ENCODE results near the gene ANKRD27. TPM values are rescaled to one million over a fixed set of nuclear protein-coding genes. Genes with fewer than 3 reads are reported as not detected.
"Not testable (repeated sequence)": the region's sequence is repeated elsewhere in the genome, so short reads cannot be mapped to it uniquely, and the experiment has no call there.

Gene ANKRD27
- total RNA-seq, 6 experiments from 2014 or later = 26.7 to 31.3 (median 28.5) TPM

DNA sequence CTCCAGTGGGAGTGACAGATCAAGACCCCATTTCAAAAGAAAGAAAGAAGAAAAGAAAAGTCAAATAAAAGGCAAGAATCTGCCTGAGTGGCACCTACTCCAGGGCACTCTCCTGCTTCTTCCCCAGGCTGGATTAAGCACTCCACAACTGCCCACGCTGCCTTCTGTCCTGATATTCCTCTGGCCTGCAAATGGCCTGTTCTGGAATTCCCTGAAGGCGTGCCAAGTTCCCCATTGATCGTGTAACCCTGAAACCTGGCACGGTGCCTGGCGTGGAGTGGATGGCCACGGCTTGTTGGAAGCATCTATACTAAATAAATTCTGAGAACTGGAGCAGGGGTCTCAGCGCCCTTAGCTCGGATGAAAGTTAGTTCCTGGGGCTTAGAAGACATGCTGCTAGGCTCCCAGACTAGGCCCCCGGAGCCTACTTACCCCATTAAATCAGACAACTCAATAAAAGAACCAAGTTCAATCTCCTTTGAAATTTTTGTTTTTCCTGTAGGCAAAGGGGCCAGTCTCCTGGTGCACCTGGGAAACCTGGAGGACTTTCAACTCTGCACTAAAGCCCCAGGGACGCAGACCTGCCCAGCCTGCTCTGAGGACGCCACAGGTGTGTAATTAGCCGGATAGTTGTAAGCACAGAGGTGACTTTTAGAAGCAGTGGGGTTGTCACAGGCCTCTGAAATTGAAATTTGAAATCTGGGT is 21.9 kb downstream of the ANKRD27 start:
- H3K27me3 Mint-ChIP-seq (ENCODE audit: insufficient read depth) = no peaks in the 10 kb centered on the region; the same call in 1 of the 2 replicates
- no peak overlapping the region for H3K27ac Mint-ChIP-seq
- no peak for DNase-seq
- H3K4me1 Mint-ChIP-seq (ENCODE audit: low read depth) = peaks cover 5% of the 10 kb centered on the region; the same call in 1 of the 2 replicates
- no peaks in the 10 kb centered on the region for H3K9me3 Mint-ChIP-seq
- TF ChIP-seq, protein P1, sequence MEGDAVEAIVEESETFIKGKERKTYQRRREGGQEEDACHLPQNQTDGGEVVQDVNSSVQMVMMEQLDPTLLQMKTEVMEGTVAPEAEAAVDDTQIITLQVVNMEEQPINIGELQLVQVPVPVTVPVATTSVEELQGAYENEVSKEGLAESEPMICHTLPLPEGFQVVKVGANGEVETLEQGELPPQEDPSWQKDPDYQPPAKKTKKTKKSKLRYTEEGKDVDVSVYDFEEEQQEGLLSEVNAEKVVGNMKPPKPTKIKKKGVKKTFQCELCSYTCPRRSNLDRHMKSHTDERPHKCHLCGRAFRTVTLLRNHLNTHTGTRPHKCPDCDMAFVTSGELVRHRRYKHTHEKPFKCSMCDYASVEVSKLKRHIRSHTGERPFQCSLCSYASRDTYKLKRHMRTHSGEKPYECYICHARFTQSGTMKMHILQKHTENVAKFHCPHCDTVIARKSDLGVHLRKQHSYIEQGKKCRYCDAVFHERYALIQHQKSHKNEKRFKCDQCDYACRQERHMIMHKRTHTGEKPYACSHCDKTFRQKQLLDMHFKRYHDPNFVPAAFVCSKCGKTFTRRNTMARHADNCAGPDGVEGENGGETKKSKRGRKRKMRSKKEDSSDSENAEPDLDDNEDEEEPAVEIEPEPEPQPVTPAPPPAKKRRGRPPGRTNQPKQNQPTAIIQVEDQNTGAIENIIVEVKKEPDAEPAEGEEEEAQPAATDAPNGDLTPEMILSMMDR (IDR thresholded peaks at IDR 0.05) = no peak
- no peak overlapping the region for H3K4me3 Mint-ChIP-seq
- peaks cover 5% of the 10 kb centered on the region; the same call in 1 of the 2 replicates for H3K36me3 Mint-ChIP-seq (ENCODE audit: low read depth)

DNA sequence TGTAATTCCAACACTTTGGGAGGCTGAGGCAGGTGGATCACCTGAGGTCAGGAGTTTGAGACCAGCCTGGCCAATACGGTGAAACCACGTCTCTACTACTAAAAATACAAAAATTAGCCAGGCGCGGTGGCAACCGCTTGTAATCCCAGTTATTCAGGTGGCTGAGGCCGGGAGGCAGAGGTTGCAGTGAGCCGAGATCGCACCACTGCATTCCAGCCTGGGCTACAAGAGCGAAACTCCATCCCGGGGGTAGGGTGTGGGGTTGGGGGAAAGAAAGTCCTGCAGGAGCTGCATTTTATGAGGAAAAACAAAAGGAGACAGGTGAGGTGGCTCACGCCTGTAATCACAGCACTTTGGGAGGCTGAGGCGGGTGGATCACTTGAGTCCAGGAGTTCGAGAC is 22.6 kb downstream of the ANKRD27 start:
- not testable (repeated sequence) for H3K4me3 Mint-ChIP-seq; H3K9me3 Mint-ChIP-seq; H3K4me1 Mint-ChIP-seq (ENCODE audit: low read depth); H3K27ac Mint-ChIP-seq; DNase-seq; H3K36me3 Mint-ChIP-seq (ENCODE audit: low read depth); H3K27me3 Mint-ChIP-seq (ENCODE audit: insufficient read depth)

GRCh38 chr19:32651729-32652140 is 23.2 kb downstream of the ANKRD27 start:
- TF ChIP-seq, protein P1 (IDR thresholded peaks at IDR 0.05) = no peak
- Mint-ChIP-seq H3K27me3 (ENCODE audit: insufficient read depth) (no peaks in the 10 kb centered on the region; the same call in 1 of the 2 replicates), H3K4me3 (no peak overlapping the region), H3K4me1 (ENCODE audit: low read depth) (peaks cover 5% of the 10 kb centered on the region; the same call in 1 of the 2 replicates), H3K27ac (no peak overlapping the region), H3K9me3 (no peaks in the 10 kb centered on the region), H3K36me3 (ENCODE audit: low read depth) (peaks cover 5% of the 10 kb centered on the region; the same call in 1 of the 2 replicates)
- no peak for DNase-seq

DNA sequence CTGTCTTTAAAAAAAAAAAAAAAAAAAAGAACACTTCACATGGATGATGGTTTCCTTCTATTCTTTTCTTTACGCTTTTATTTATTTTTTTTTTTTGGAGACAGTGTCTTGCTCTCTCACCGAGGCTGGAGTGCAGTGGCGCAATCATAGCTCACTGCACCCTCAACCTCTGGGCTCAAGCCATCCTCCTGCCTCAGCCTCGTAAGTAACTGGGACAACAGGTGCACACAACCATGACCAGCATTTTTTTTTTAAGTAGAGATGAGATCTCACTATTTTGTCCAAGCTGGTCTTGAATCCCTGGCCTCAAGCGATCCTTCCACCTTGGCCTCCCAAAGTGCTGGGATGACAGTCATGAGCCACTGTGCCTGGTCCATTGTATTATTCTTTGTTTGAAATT is 24.3 kb downstream of the ANKRD27 start:
- TF ChIP-seq, protein P1 (IDR thresholded peaks at IDR 0.05) = no peak
- H3K36me3 Mint-ChIP-seq (ENCODE audit: low read depth) = peaks cover 5% of the 10 kb centered on the region; the same call in 1 of the 2 replicates
- H3K27me3 Mint-ChIP-seq (ENCODE audit: insufficient read depth) = no peaks in the 10 kb centered on the region; the same call in 1 of the 2 replicates
- H3K4me1 Mint-ChIP-seq (ENCODE audit: low read depth) = peaks cover 5% of the 10 kb centered on the region; the same call in 1 of the 2 replicates
- no peaks in the 10 kb centered on the region for H3K9me3 Mint-ChIP-seq
- no peak overlapping the region for H3K27ac Mint-ChIP-seq
- H3K4me3 Mint-ChIP-seq = no peak overlapping the region
- DNase-seq = no peak

GRCh38 chr19:32649751-32650150 is 25.2 kb downstream of the ANKRD27 start:
- Mint-ChIP-seq H3K4me3 (no peak overlapping the region), H3K36me3 (ENCODE audit: low read depth) (peaks cover 5% of the 10 kb centered on the region; the same call in 1 of the 2 replicates), H3K27ac (no peak overlapping the region), H3K27me3 (ENCODE audit: insufficient read depth) (no peaks in the 10 kb centered on the region; the same call in 1 of the 2 replicates), H3K9me3 (no peaks in the 10 kb centered on the region), H3K4me1 (ENCODE audit: low read depth) (peaks cover 5% of the 10 kb centered on the region; the same call in 1 of the 2 replicates)
- TF ChIP-seq, protein P1 (IDR thresholded peaks at IDR 0.05) = no peak
- DNase-seq = no peak

- DNase-seq = no peak
- Mint-ChIP-seq H3K27ac (no peak overlapping the region), H3K4me1 (ENCODE audit: low read depth) (peaks cover 5% of the 10 kb centered on the region; the same call in 1 of the 2 replicates), H3K27me3 (ENCODE audit: insufficient read depth) (no peaks in the 10 kb centered on the region; the same call in 1 of the 2 replicates), H3K36me3 (ENCODE audit: low read depth) (peaks cover 5% of the 10 kb centered on the region; the same call in 1 of the 2 replicates), H3K9me3 (no peaks in the 10 kb centered on the region), H3K4me3 (no peak overlapping the region)
- TF ChIP-seq, protein P1 (IDR thresholded peaks at IDR 0.05) = no peak
Measured at GRCh38 chr19:32647361-32647760, 27.6 kb downstream of the ANKRD27 start.
